K562 (cell line): ENCODE data around the gene ZNF709. TPM values are rescaled to one million over a fixed set of nuclear protein-coding genes. Genes with fewer than 3 reads are reported as not detected.
A peak's percentile ranks its signal among the peaks of the same experiment; 100 is the strongest.

ENCODE experiments used
- ESRRA ChIP-seq: fragments of 450-650 bp; IDR thresholded peaks from 2 replicates; pipeline ENCODE4 v1.6.1; 2014; ENCODE audit warnings: low read depth, mild to moderate bottlenecking, moderate library complexity, borderline replicate concordance
- MAFF ChIP-seq: IDR thresholded peaks from 2 replicates; pipeline ENCODE4 v1.6.1; 2012; ENCODE audit warnings: low read length, improper control_type of control experiment
- PKNOX1 ChIP-seq: fragments of 450-650 bp; IDR thresholded peaks from 2 replicates; pipeline ENCODE4 v1.6.1; 2016
- RAD21 ChIP-seq, 2 experiments: fragments of 250-450 bp in 1 of 2; fragments of 450-650 bp in 1 of 2; sonication (Bioruptor Pico) in 1 of 2; formaldehyde crosslinking in 1 of 2; IDR thresholded peaks in 1 of 2; conservative IDR thresholded peaks in 1 of 2; 2 replicates each; pipeline versions ENCODE4 v1.4.0 to v1.8.0; 2020 to 2022; ENCODE audit warnings: mild to moderate bottlenecking in 2 of 2, moderate library complexity in 1 of 2
- RBM15 ChIP-seq: fragments of 200-400 bp; formaldehyde crosslinking; IDR thresholded peaks from 2 replicates; pipeline ENCODE4 v1.6.1; 2018; ENCODE audit warnings: mild to moderate bottlenecking, low read length, moderate library complexity; ENCODE audit not compliant: insufficient read depth
- RNF2 ChIP-seq: sonication (generic); IDR thresholded peaks from 2 replicates; pipeline ENCODE4 v1.6.1; 2016
- ZBTB40 ChIP-seq, 2 experiments: fragments of 450-650 bp in 1 of 2; sonication (generic) in 1 of 2; formaldehyde crosslinking in 1 of 2; IDR thresholded peaks; 2 replicates each; pipeline versions ENCODE4 v1.7.1 to v1.9.0; 2016 to 2022; ENCODE audit warnings: inconsistent platforms in 1 of 2, mild to moderate bottlenecking in 1 of 2, missing genetic modification reagents in 1 of 2
- ZC3H4 ChIP-seq: sonication (generic); formaldehyde crosslinking; IDR thresholded peaks from 2 replicates; pipeline ENCODE4 v1.9.0; 2021; ENCODE audit warnings: missing genetic modification reagents, borderline replicate concordance
- ZNF165 ChIP-seq: fragments of 250-450 bp; sonication (Bioruptor Pico); IDR thresholded peaks from 2 replicates; pipeline ENCODE4 v1.4.0; 2020; ENCODE audit warnings: borderline replicate concordance
- ZNF445 ChIP-seq: fragments of 250-450 bp; sonication (Bioruptor Pico); IDR thresholded peaks from 2 replicates; pipeline ENCODE4 v1.4.0; 2020; ENCODE audit warnings: low read depth, mild to moderate bottlenecking, moderate library complexity
- polyA plus RNA-seq, 8 experiments: library from polyadenylated mRNA; depleted of rRNA in 4 of 8; stranded (reverse) in 5 of 8; unstranded in 3 of 8; fragments of >200 nt; fragmentation: Nextera tagmentation in 2 of 8; fragmentation: Illumina TruSeq in 1 of 8; extraction: Ambion mirVana in 2 of 8; extraction: Trizol in 1 of 8; gene quantifications; 2 replicates each; pipeline versions ENCODE4 v1.2.1 to v1.2.3, GENCODE V29; 2011 to 2014; ENCODE audit warnings: inconsistent platforms in 1 of 8, missing spikeins in 1 of 8
- total RNA-seq, 7 experiments: library from RNA; depleted of rRNA in 6 of 7; stranded (reverse); fragments of >200 nt in 6 of 7; fragmentation: Illumina TruSeq in 2 of 7; extraction: Trizol in 2 of 7; gene quantifications; 2 replicates each; pipeline versions ENCODE4 v1.2.1 to v1.2.3, GENCODE V29; 2011 to 2021; ENCODE audit warnings: low replicate concordance in 1 of 7

ZNF709 gene
- total and polyA plus RNA-seq, 9 of the 15 experiments (the other 6 are each of a cell fraction or from before 2014, with no cell fraction given), result 0.07 to 0.69 (median 0.18) TPM

- TF ChIP-seq ZC3H4 (CRISPR knock-in tag) (no peak), PKNOX1 (no peak), ZNF165 (no peak), ESRRA (peak; percentile 13; the same call in 1 of the 2 replicates), ZBTB40 (IDR thresholded peaks at IDR 0.05) (no peak), ZBTB40 (CRISPR knock-in tag; IDR thresholded peaks at IDR 0.05) (no peak), MAFF (no peak), RBM15 (no peak), RAD21 (CRISPR knock-in tag; conservative IDR thresholded peaks at IDR 0.05 in 1 of 2, IDR thresholded peaks at IDR 0.05 in 1 of 2) (peak in 1 of 2 experiments; percentile 70; a peak in 2 of 4 replicates), ZNF445 (CRISPR knock-in tag) (no peak), RNF2 (no peak)
Measured at GRCh38 chr19:12521996-12522395, 37.4 kb upstream of the ZNF709 start (continued).
